ENCODE results near the gene PPM1L.

- no peak for TF ChIP-seq CTCF (conservative IDR thresholded peaks at IDR 0.05)
- no peak for TF ChIP-seq EZH2 (IDR thresholded peaks at IDR 0.05; ENCODE audit: low read depth)
These were observed 64.0 kb downstream of the PPM1L start for GRCh38 chr3:160820022-160820421.

All from PC-9 (cell line).